ENCODE results near the gene INPP5D. TPM values are rescaled to one million over a fixed set of nuclear protein-coding genes. Genes with fewer than 3 reads are reported as not detected.
A peak's percentile ranks its signal among the peaks of the same experiment; 100 is the strongest.

Gene INPP5D
- total RNA-seq, 1 experiment from 2014 or later: 0.47 TPM

DNA sequence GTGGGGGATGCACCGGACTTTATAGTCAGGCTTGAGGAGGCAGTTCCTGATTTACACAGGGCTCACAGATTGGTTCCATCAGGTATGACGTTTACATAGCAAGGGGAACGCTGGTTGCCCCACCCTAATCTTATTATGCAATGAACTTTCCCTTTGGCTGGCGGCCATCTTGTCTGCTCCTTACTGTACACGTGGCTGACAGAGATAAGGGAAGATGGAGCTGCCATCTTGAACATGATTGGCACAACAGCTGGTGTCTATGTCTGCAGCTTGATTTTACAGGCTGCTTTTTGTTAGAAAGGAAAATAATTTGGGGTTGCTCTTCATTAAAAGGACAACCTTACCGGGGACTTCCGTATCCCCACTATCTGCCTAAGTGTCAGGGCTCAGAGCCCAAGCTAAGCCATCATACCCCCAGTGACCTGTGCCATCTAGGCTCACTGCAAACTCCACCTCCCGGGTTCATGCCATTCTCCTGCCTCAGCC lies 157.8 kb downstream of the INPP5D start:
- Histone ChIP-seq H3K9me3 (replicated peaks) (0 out of 2 replicates have a peak, but pooled peaks cover 4% of the 10 kb centered on the region), H3K36me3 (no peaks in the 10 kb centered on the region), H3K27ac (peak overlapping the region; percentile 40), H3K4me1 (peaks cover 6% of the 10 kb centered on the region; the same call in 1 of the 2 replicates), H3K27me3 (no peaks in the 10 kb centered on the region), H3K4me3 (no peak overlapping the region)
- DNase-seq: peak; percentile 62 to 71

DNA sequence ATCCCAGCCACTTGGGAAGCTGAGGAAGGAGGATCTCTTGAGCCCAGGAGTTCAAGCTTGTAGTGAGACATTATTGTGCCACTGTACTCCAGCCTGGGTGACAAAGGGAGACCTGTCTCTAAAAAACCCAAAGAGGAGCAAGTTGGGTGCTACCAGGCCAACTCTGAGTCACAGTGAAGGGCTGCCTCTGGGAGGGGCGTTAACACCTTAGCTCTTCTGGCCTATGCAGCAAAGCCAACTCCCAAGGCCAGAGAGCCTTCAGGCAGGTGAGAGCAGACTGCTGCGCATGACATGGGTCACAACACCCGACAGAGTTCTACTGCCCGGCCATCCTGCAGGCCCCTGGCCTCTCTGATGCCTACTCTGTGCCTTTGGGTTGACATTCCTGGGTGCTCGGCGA lies 158.7 kb downstream of the INPP5D start:
- no peaks in the 10 kb centered on the region for H3K27me3 ChIP-seq
- 0 out of 2 replicates have a peak, but pooled peaks cover 4% of the 10 kb centered on the region for H3K9me3 ChIP-seq (replicated peaks)
- no peak overlapping the region for H3K27ac ChIP-seq
- H3K4me3 ChIP-seq: no peak overlapping the region
- no peak for DNase-seq
- H3K36me3 ChIP-seq: no peaks in the 10 kb centered on the region
- H3K4me1 ChIP-seq: peaks cover 6% of the 10 kb centered on the region; the same call in 1 of the 2 replicates

GRCh38 chr2:233219848-233220247 lies 159.7 kb downstream of the INPP5D start:
- no peak overlapping the region for H3K4me3 ChIP-seq
- H3K4me1 ChIP-seq: peaks cover 6% of the 10 kb centered on the region; the same call in 1 of the 2 replicates
- H3K27ac ChIP-seq: no peak overlapping the region

GRCh38 chr2:233221378-233222063 lies 161.4 kb downstream of the INPP5D start:
- no peak for DNase-seq
- Histone ChIP-seq H3K27ac (no peak overlapping the region), H3K9me3 (replicated peaks) (0 out of 2 replicates have a peak, but pooled peaks cover 4% of the 10 kb centered on the region), H3K4me3 (no peak overlapping the region), H3K4me1 (peaks cover 6% of the 10 kb centered on the region; the same call in 1 of the 2 replicates), H3K36me3 (no peaks in the 10 kb centered on the region), H3K27me3 (no peaks in the 10 kb centered on the region)

More at GRCh38 chr2:233219848-233220247, 159.7 kb downstream of the INPP5D start:
- Histone ChIP-seq H3K36me3 (no peaks in the 10 kb centered on the region), H3K9me3 (replicated peaks) (0 out of 2 replicates have a peak, but pooled peaks cover 4% of the 10 kb centered on the region), H3K27me3 (no peaks in the 10 kb centered on the region)
- no peak for DNase-seq

DNA sequence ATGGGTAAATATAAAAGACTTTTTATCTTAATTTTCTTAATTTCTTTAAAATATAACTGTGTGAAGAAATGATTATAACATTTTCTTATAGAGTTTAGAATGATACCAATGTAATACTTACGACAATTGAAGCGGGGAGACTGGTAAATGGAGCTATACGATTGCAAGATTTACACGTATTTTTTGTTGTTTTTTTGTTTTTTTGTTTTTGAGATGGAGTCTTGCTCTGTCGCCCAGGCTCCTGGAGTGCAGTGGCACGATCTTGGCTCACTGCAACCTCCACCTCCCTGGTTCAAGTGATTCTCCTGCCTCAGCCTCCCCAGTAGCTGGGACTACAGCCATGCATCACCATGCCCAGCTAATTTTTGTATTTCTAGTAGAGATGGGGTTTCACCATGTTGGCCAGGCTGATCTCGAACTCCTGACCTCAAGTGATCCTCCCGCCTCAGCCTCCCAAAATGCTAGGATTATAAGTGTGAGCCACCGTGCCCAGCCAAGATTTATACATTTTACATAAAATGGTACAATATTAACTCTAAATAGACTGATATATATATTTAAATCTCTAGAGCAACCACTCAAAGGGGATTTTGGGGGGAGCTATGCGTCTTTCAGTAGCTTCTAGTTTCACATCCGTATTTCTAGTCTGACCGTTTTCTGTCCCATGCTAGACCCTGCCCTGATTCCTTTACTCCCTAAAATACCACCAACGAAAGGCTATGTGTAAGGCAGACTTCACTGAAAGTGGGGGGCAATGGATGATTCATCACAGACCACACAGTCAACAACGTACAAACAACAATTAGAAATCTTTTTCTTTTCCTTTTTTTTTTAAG lies 163.1 kb downstream of the INPP5D start:
- no peak overlapping the region for H3K4me3 ChIP-seq
- no peak for DNase-seq
- H3K36me3 ChIP-seq: no peaks in the 10 kb centered on the region
- no peaks in the 10 kb centered on the region for H3K9me3 ChIP-seq (replicated peaks)
- H3K27me3 ChIP-seq: no peaks in the 10 kb centered on the region; the same call in 1 of the 2 replicates
- peaks cover 2% of the 10 kb centered on the region; the same call in 1 of the 2 replicates for H3K4me1 ChIP-seq
- no peak overlapping the region for H3K27ac ChIP-seq

GRCh38 chr2:233225230-233226068 lies 165.3 kb downstream of the INPP5D start:
- Histone ChIP-seq H3K36me3 (no peaks in the 10 kb centered on the region), H3K4me3 (no peak overlapping the region), H3K27ac (no peak overlapping the region), H3K27me3 (no peaks in the 10 kb centered on the region; the same call in 1 of the 2 replicates), H3K9me3 (replicated peaks) (no peaks in the 10 kb centered on the region), H3K4me1 (no peaks in the 10 kb centered on the region)
- no peak for DNase-seq

DNA sequence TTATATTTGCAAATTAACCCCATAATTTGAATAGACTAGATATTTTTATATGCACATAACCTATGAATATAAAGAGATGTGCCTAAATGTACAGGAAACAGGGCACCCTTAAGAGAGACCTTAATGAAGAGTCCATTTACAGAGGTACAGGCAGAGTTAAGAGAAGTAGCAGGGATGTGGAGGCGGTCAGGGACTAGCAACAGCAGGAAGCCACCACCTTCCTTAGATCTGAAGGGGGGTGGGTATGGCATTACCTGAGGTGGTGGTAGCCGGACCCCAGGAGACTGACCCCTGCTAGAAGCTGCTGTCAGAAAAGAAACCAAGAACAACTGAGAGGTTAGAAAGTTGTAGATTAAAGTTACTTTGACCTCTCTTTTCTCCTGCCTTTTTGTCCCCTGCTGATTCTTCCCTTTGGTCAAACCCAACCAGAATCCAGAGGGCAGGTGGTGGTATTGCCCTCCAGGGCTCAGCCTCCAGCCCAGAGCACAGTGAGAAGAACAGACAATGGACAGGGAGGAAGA lies 166.4 kb downstream of the INPP5D start:
- Histone ChIP-seq H3K4me1 (no peaks in the 10 kb centered on the region), H3K36me3 (no peaks in the 10 kb centered on the region), H3K4me3 (no peak overlapping the region), H3K27me3 (no peaks in the 10 kb centered on the region; the same call in 1 of the 2 replicates), H3K9me3 (replicated peaks) (no peaks in the 10 kb centered on the region), H3K27ac (no peak overlapping the region)
- no peak for DNase-seq

DNA sequence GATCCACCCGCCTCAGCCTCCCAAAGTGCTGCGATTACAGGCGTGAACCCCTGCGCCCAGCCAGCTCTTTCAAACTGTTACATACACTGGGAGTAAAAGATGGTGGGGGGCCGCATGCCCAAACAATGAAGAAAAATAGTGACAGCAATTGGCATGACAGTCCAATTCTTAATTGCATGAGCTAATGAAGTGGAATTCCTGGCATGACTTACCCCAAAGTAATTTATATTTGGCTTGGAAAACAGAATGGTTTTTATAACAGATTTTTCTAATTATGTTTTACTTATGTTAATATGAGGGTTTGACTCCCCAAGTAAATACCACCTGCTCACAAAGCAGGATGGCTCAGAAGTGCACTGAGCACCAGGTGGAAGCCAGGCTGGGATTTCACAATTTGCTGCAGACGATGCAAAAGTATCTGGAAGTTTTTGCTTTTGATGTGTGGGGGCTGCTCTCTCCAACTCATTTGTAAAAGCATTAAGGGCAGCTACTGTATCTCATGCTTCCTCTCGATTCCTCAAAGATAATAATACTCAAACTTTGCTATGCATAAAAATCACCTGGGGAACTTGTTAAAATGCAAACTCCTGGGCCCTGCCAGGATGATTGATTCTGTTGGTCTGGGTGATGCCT lies 167.3 kb downstream of the INPP5D start:
- no peak overlapping the region for H3K27ac ChIP-seq
- no peak overlapping the region for H3K4me3 ChIP-seq
- no peaks in the 10 kb centered on the region for H3K4me1 ChIP-seq
- DNase-seq: no peak
- H3K36me3 ChIP-seq: no peaks in the 10 kb centered on the region
- no peaks in the 10 kb centered on the region; the same call in 1 of the 2 replicates for H3K27me3 ChIP-seq
- H3K9me3 ChIP-seq (replicated peaks): no peaks in the 10 kb centered on the region

- Histone ChIP-seq H3K36me3 (no peaks in the 10 kb centered on the region), H3K27me3 (no peaks in the 10 kb centered on the region; the same call in 1 of the 2 replicates), H3K4me1 (no peaks in the 10 kb centered on the region), H3K9me3 (replicated peaks) (0 out of 2 replicates have a peak, but pooled peaks cover under 1% of the 10 kb centered on the region), H3K4me3 (no peak overlapping the region), H3K27ac (no peak overlapping the region)
- no peak for DNase-seq
Measured at GRCh38 chr2:233228376-233228775, 168.2 kb downstream of the INPP5D start.

DNA sequence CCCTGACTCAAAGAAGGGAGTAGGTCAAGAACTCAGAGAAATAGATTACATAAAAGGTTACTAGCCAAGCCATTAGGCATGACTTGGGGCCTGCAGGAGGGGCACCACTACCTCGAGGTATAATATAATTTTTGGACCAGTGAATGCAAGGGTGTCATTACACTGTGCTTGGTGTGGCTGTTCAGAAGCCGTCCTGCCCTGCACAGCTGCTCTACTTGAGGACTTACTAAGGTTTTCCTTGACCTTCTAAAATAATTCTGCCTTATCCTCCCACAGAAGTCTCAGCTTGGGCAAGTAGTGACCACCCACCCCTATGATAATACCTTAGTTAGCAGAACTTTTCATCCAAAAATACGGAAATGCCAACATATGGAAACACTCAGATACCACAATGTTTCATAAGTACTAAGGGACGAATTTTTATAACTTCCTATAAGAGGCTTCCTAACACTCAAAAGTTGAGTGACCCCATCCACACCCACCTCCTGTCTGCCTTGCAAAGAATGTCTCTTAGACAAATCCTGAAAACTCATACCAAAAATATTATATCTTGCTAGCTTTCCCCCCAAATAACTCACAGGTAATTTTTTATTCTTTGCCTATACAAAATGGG lies 173.6 kb downstream of the INPP5D start:
- Histone ChIP-seq H3K27ac (no peak overlapping the region), H3K4me1 (no peaks in the 10 kb centered on the region), H3K4me3 (no peak overlapping the region), H3K27me3 (no peaks in the 10 kb centered on the region), H3K9me3 (replicated peaks) (peaks cover 4% of the 10 kb centered on the region; the same call in 1 of the 2 replicates), H3K36me3 (no peaks in the 10 kb centered on the region)
- no peak for DNase-seq

DNA sequence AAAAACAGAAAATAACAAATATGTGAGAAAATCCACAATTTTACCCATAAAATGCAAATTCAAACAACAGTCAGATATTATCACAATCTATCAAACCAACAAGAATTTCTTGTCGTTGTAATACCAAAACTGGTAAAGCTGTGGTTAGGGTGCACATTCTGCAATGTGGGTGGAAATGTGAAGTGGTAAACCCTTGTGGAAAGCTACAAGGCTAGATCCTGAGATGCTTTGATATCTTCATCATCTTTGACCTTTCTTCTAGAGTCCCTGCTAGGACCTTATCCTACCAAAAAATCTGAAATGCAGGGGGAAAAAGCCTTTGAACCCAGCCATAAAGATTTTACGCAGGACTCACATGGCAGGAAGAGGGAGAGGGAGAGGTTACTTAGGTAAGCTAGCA lies 174.1 kb downstream of the INPP5D start:
- Histone ChIP-seq H3K4me1 (no peaks in the 10 kb centered on the region), H3K4me3 (no peak overlapping the region), H3K27ac (no peak overlapping the region), H3K36me3 (no peaks in the 10 kb centered on the region), H3K9me3 (replicated peaks) (peaks cover 4% of the 10 kb centered on the region; the same call in 1 of the 2 replicates), H3K27me3 (no peaks in the 10 kb centered on the region)
- DNase-seq: no peak

DNA sequence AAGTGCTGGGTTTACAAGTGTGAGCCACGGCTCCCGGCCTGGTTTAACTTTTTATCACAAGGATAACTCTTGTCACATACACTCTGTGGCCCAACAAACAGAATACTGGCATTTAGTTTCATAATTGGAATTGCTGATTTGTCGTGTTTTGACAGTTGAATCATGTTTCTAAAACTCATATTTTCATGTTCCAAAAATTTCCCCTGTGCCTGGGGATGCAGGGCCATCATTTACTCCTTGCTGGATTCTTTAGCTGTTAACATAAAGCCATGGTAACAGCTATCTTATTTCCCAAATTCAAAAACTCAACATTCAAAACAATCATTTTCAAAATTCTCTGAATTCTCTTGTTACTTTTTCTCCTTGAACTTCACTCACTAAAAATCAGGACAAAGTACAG lies 174.9 kb downstream of the INPP5D start:
- no peak for DNase-seq
- no peaks in the 10 kb centered on the region for H3K36me3 ChIP-seq
- no peak overlapping the region for H3K27ac ChIP-seq
- no peak overlapping the region for H3K4me3 ChIP-seq
- peaks cover 4% of the 10 kb centered on the region; the same call in 1 of the 2 replicates for H3K9me3 ChIP-seq (replicated peaks)
- H3K27me3 ChIP-seq: no peaks in the 10 kb centered on the region
- H3K4me1 ChIP-seq: no peaks in the 10 kb centered on the region

DNA sequence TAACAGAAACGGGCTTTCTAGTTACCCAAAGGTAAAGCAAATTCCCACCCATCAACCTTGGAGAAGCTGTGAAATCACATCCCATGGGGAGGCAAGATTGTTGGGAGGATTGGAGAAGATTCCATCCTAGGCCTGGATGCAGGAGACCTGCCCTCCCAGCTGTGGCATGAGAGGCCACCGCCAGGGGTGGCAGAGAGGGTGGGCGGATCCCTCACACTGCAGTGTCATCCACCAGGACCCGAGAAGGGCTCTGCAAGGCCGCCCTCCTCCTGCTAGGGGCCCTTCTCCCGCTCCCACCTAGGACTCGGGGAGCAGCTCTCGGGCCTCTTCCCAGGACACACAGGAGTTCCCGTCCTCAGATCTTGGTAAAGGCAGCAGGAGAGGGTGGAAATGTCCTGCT lies 175.8 kb downstream of the INPP5D start:
- no peak for DNase-seq
- H3K36me3 ChIP-seq: no peaks in the 10 kb centered on the region
- no peak overlapping the region for H3K27ac ChIP-seq
- peaks cover 4% of the 10 kb centered on the region; the same call in 1 of the 2 replicates for H3K9me3 ChIP-seq (replicated peaks)
- no peaks in the 10 kb centered on the region for H3K4me1 ChIP-seq
- H3K27me3 ChIP-seq: no peaks in the 10 kb centered on the region
- H3K4me3 ChIP-seq: no peak overlapping the region

All from SJCRH30 (cell line).